Mammary epithelial cell (primary cell): ENCODE data around the gene PARD6G.

Source experiments
- CTCF ChIP-seq, 2 donors: IDR thresholded peaks in 1 of 2; conservative IDR thresholded peaks in 1 of 2; 2 replicates each; pipeline ENCODE4 v1.5.1; 2011 to 2012; ENCODE audit warnings: inconsistent platforms in 2 of 2, low read length in 2 of 2, mild to moderate bottlenecking in 2 of 2, control low read depth in 1 of 2, low read depth in 1 of 2; ENCODE audit not compliant: insufficient read depth in 1 of 2; ENCODE audit errors: extremely low read depth in 1 of 2
- EZH2 ChIP-seq: IDR thresholded peaks from 2 replicates; pipeline ENCODE4 v1.6.1; 2012; ENCODE audit warnings: low read length, inconsistent platforms, borderline replicate concordance

GRCh38 chr18:80158365-80158764 lies 88.9 kb downstream of the PARD6G start:
- TF ChIP-seq CTCF (conservative IDR thresholded peaks at IDR 0.05 in 1 of 2, IDR thresholded peaks at IDR 0.05 in 1 of 2; ENCODE audit: extremely low read depth in 1 of 2, insufficient read depth in 1 of 2, low read depth in 1 of 2, low read length in 2 of 2): no peak
- no peak for TF ChIP-seq EZH2
